GM12878 (cell line): ENCODE results near the gene ITPR3.

ENCODE experiments used
- BACH1 ChIP-seq: fragments of 450-650 bp; IDR thresholded peaks from 2 replicates; pipeline ENCODE4 v1.6.1; 2017; ENCODE audit warnings: mild to moderate bottlenecking, borderline replicate concordance
- CHD2 ChIP-seq: IDR thresholded peaks from 2 replicates; pipeline ENCODE4 v1.6.1; 2011; ENCODE audit warnings: low read depth, low read length, improper control_type of control experiment, borderline replicate concordance
- CREM ChIP-seq: IDR thresholded peaks from 2 replicates; pipeline ENCODE4 v1.6.1; 2014; ENCODE audit warnings: antibody characterized with exemption, low read depth
- PBX3 ChIP-seq: IDR thresholded peaks from 2 replicates; pipeline ENCODE4 v1.6.1; 2011; ENCODE audit warnings: mild to moderate bottlenecking, low read depth, low read length, moderate library complexity; ENCODE audit not compliant: insufficient replicate concordance
- SIN3A ChIP-seq: IDR thresholded peaks from 2 replicates; pipeline ENCODE4 v1.6.1; 2012; ENCODE audit warnings: low read depth, low read length, improper control_type of control experiment

DNA sequence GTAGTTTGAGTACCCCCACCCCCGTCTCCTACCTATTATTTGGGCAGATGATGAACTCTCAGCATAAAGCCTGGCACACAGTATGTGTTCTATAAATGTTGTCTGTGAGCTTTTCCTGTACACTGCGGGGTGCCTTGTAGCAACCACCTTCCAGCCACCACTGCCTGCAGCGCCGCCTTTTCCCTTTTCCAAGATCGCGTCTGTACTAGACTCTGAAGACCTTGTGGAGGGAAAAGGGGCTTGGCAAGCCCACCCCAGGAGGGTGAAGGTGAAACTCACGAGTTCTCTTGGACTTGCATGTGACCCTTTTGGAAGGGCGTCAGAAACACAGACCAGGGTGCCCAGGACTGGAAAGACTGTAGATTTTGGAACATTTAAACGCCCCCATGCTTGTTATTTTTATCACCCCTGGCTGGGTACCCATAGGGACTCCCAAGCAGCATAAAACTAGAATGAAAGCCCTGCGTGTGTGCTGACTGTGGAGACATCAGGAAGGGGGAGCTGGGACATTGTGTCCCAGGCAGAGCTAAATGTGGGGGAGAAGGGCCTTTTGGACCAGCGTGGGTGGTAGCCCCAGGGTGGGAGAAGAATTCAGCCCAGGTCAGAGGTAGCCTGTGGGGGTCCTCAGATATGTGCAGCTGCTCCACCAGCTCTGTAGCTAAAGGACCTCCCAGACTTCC lies 49.3 kb upstream of the ITPR3 start:
- TF ChIP-seq SIN3A = no peak
- TF ChIP-seq CREM = no peak
- no peak for TF ChIP-seq PBX3
- no peak for TF ChIP-seq BACH1
- TF ChIP-seq CHD2 = no peak
